Measurements from ENCODE around the gene ERCC2. TPM values are rescaled to one million over a fixed set of nuclear protein-coding genes. Genes with fewer than 3 reads are reported as not detected.

Gene ERCC2
- total and polyA plus RNA-seq, 2 of the 4 experiments (the other 2 are of a cell fraction): 30.6 to 66.5 TPM

DNA sequence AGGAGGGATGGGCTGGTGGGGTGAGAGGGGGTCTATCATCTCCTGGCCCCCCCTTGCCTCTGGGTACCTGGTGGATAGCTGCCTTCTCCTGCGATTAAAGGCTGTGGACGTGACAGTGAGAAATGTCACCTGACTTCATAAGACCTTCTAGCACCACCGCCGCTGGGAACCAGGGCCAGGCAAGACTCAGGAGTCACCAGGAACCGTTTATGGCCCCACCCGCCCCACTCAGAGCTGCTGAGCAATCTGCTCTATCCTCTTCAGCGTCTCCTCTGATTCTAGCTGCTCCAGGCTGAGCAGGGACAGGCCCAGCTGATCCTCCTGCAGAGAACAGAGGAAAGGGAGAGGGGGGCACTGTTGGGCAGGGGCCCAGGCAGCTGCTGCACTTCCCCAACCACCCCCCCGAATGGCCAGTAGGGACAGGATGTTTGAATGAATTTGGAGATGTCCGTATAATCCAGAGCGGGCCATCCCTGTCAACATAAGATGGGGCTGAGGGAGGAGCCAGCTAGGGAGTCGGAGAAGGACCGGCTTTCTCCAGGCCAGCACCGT lies 18.9 kb downstream of the ERCC2 start:
- H4K5ac ChIP-seq (ENCODE audit: low read depth, low read length): no peak overlapping the region
- no peak overlapping the region for H2BK120ac ChIP-seq (ENCODE audit: low read depth, low read length)
- ATAC-seq (ENCODE audit: low read depth): no peak
- in situ Hi-C loops (cut with MboI; ENCODE audit: low sequenced_read_pairs): no loop called here
- no peak overlapping the region for H3K27ac ChIP-seq (ENCODE audit: insufficient read depth, low read length)
- dilution Hi-C loops (cut with HindIII; ENCODE audit: low sequenced_read_pairs, unreplicated experiment): no loop called here
- no TSS peak for BruUV-seq (replicated peaks)
- no peak overlapping the region for H3K4me3 ChIP-seq (ENCODE audit: insufficient read depth, low read depth, low read length)
- 80% methylated on average over 1 of the region's 13 CpGs; no CpG with 5 or more reads in 1 of the 2 experiments for WGBS, 2 experiments (ENCODE audit: extremely low coverage in 2 of 2, insufficient read length in 1 of 2)
- no peak overlapping the region for H2AFZ ChIP-seq (replicated peaks; ENCODE audit: low read length, poor library complexity)
- no peaks in the 10 kb centered on the region for H3K9me3 ChIP-seq (ENCODE audit: control insufficient read depth, insufficient read depth, low read length)
- intact Hi-C loops (cut with micrococcal nuclease): no loop called here
- no peak overlapping the region for H4K91ac ChIP-seq (ENCODE audit: insufficient read depth, low read depth, low read length)
- peaks cover 2% of the 10 kb centered on the region; the same call in 1 of the 2 replicates for H3K27me3 ChIP-seq (ENCODE audit: control insufficient read depth, insufficient read depth, low read length)
- H3K36me3 ChIP-seq (ENCODE audit: control insufficient read depth, insufficient read depth, low read length): peaks cover 43% of the 10 kb centered on the region
- no peak for TF ChIP-seq NFE2L2 (IDR thresholded peaks at IDR 0.05; ENCODE audit: low read depth, low read length)
- TF ChIP-seq, protein P1, sequence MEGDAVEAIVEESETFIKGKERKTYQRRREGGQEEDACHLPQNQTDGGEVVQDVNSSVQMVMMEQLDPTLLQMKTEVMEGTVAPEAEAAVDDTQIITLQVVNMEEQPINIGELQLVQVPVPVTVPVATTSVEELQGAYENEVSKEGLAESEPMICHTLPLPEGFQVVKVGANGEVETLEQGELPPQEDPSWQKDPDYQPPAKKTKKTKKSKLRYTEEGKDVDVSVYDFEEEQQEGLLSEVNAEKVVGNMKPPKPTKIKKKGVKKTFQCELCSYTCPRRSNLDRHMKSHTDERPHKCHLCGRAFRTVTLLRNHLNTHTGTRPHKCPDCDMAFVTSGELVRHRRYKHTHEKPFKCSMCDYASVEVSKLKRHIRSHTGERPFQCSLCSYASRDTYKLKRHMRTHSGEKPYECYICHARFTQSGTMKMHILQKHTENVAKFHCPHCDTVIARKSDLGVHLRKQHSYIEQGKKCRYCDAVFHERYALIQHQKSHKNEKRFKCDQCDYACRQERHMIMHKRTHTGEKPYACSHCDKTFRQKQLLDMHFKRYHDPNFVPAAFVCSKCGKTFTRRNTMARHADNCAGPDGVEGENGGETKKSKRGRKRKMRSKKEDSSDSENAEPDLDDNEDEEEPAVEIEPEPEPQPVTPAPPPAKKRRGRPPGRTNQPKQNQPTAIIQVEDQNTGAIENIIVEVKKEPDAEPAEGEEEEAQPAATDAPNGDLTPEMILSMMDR (conservative IDR thresholded peaks at IDR 0.05; ENCODE audit: low read depth, low read length): no peak
- TF ChIP-seq, protein P2, sequence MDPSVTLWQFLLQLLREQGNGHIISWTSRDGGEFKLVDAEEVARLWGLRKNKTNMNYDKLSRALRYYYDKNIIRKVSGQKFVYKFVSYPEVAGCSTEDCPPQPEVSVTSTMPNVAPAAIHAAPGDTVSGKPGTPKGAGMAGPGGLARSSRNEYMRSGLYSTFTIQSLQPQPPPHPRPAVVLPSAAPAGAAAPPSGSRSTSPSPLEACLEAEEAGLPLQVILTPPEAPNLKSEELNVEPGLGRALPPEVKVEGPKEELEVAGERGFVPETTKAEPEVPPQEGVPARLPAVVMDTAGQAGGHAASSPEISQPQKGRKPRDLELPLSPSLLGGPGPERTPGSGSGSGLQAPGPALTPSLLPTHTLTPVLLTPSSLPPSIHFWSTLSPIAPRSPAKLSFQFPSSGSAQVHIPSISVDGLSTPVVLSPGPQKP (IDR thresholded peaks at IDR 0.05; ENCODE audit: borderline replicate concordance, low read depth, low read length): no peak
- H3K14ac ChIP-seq (replicated peaks; ENCODE audit: low read depth, low read length): no peak overlapping the region
- H3K79me1 ChIP-seq (ENCODE audit: low read depth in 1 of 2, low read length in 2 of 2): peaks cover 0 to 10% of the 10 kb centered on the region in 2 experiments; a peak in 2 of 4 replicates
- no peak overlapping the region for H2AK9ac ChIP-seq (replicated peaks; ENCODE audit: low read depth, low read length, poor library complexity)
- no peak overlapping the region for H3K9ac ChIP-seq (ENCODE audit: low read depth, low read length)
- no peak for DNase-seq
- no peak overlapping the region for H4K8ac ChIP-seq (ENCODE audit: low read depth in 2 of 2, low read length in 2 of 2)
- no peak overlapping the region for H3K56ac ChIP-seq (ENCODE audit: extremely low read depth, insufficient read depth, low read length)
- H3K4me2 ChIP-seq (ENCODE audit: low read depth, low read length): no peak overlapping the region
- peaks cover 15% of the 10 kb centered on the region for H4K20me1 ChIP-seq (ENCODE audit: insufficient read depth, low read length)
- no peak overlapping the region for H3K4ac ChIP-seq (ENCODE audit: low read depth, low read length)
- H3K18ac ChIP-seq (ENCODE audit: low read depth, low read length): no peak overlapping the region
- no peaks in the 10 kb centered on the region for H3K4me1 ChIP-seq (ENCODE audit: control insufficient read depth, insufficient read depth, low read length)
- CTCF ChIA-PET: no interaction called here
- H3K23ac ChIP-seq (ENCODE audit: low read depth, low read length): no peak overlapping the region
- no peak overlapping the region for H2BK5ac ChIP-seq (ENCODE audit: low read depth, low read length, poor library complexity, severe bottlenecking)
- POLR2A ChIA-PET (ENCODE audit: unreplicated experiment): no interaction called here
- H3K9me1 ChIP-seq (ENCODE audit: insufficient read depth, low read length): peaks cover 2% of the 10 kb centered on the region; the same call in 1 of the 2 replicates
- H2BK15ac ChIP-seq (ENCODE audit: low read depth, low read length): no peak overlapping the region
- H2AK5ac ChIP-seq (ENCODE audit: low read depth, low read length): no peak overlapping the region
- no peak overlapping the region for H2BK20ac ChIP-seq (ENCODE audit: low read depth, low read length)

Measured in IMR-90 (cell line).